Measurements from ENCODE around the gene RSRC1.
A peak's percentile ranks its signal among the peaks of the same experiment; 100 is the strongest.
"Not testable (repeated sequence)": the region's sequence is repeated elsewhere in the genome, so short reads cannot be mapped to it uniquely, and the experiment has no call there.

Gene RSRC1, protein sequence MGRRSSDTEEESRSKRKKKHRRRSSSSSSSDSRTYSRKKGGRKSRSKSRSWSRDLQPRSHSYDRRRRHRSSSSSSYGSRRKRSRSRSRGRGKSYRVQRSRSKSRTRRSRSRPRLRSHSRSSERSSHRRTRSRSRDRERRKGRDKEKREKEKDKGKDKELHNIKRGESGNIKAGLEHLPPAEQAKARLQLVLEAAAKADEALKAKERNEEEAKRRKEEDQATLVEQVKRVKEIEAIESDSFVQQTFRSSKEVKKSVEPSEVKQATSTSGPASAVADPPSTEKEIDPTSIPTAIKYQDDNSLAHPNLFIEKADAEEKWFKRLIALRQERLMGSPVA

DNA sequence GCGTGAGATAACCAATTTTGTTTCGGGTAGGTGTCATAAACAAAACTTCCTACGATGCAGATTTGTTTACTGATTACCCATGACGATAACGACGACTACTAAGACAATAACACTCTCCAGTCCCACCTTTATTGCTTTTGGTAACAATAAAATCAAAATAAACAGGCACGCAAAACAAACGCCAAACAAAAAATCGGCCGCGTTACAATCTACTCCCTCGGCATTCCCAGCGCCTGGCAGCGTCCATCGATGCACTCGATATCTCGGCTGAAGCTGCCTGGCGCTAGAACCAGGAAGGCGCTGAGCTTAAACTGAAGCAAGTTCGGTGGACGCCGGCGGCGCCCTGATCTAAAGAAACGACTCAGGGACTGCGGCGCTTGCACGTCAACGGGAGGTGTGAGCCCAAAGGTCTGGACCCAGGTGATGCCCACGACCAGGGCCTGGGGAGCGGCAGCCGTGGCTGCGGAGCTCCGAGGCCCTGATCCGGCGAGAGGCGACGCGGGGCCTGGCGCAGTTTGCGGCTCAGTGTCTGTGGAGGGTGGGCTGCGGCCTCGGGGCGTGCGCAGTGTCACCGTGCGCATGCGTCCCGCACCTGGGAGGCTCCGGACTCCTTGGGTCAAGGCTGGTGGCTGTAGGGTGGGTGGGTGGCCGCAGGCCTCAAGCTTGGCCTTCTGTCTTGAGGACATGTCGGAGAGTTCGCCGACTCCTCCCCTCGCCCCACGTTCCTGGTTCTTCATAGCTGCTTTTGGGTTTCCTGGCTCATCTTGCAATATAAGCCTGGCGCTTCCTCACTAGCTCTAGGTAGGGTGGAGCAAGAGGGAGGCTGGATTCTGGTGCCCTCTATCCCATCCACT is at the start of gene RSRC1:
TSS of gene RSRC1 (plus strand) at position 286 of the 854 bp plus-strand sequence. CDS start 12,016 bp downstream, outside the sequence.
- Histone ChIP-seq H3K9me3 (ENCODE audit: insufficient read depth, low read length, severe bottlenecking) (peaks cover 5% of the 10 kb centered on the region), H3K4me3 (ENCODE audit: low read depth in 1 of 2, low read length in 2 of 2) (peak within 1 kb of the TSS; percentile 38 to 85), H3K4me1 (ENCODE audit: insufficient read depth, low read length) (peaks cover 31% of the 10 kb centered on the region), H4K20me1 (ENCODE audit: insufficient read depth, low read length) (no peaks in the 10 kb centered on the region; the same call in 1 of the 2 replicates), H2AFZ (ENCODE audit: low read depth, low read length) (peak within 1 kb of the TSS; percentile 70), H3K36me3 (ENCODE audit: insufficient read depth, low read length) (0 out of 2 replicates have a peak, but pooled peaks cover 9% of the 10 kb centered on the region), H3K79me2 (ENCODE audit: insufficient read depth, low read length) (peaks cover 53% of the 10 kb centered on the region), H3K9ac (ENCODE audit: low read depth, low read length) (peak within 1 kb of the TSS; percentile 81), H3K27ac (ENCODE audit: low read length) (peak within 1 kb of the TSS; percentile 92), H3K27me3 (ENCODE audit: insufficient read depth, low read length, poor library complexity) (no peaks in the 10 kb centered on the region), H3K4me2 (ENCODE audit: insufficient read depth, low read length) (peak within 1 kb of the TSS; percentile 86)
- TF ChIP-seq, protein P1, sequence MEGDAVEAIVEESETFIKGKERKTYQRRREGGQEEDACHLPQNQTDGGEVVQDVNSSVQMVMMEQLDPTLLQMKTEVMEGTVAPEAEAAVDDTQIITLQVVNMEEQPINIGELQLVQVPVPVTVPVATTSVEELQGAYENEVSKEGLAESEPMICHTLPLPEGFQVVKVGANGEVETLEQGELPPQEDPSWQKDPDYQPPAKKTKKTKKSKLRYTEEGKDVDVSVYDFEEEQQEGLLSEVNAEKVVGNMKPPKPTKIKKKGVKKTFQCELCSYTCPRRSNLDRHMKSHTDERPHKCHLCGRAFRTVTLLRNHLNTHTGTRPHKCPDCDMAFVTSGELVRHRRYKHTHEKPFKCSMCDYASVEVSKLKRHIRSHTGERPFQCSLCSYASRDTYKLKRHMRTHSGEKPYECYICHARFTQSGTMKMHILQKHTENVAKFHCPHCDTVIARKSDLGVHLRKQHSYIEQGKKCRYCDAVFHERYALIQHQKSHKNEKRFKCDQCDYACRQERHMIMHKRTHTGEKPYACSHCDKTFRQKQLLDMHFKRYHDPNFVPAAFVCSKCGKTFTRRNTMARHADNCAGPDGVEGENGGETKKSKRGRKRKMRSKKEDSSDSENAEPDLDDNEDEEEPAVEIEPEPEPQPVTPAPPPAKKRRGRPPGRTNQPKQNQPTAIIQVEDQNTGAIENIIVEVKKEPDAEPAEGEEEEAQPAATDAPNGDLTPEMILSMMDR (IDR thresholded peaks at IDR 0.05; ENCODE audit: borderline replicate concordance, extremely low read depth, low read length, poor library complexity, severe bottlenecking) = no peak
- TF ChIP-seq EZH2 (IDR thresholded peaks at IDR 0.05; ENCODE audit: borderline replicate concordance, low read depth, low read length, severe bottlenecking) = no peak
- ATAC-seq (ENCODE audit: insufficient read depth, low read depth) = peak; percentile 88
- DNase-seq = peak; percentile 87

DNA sequence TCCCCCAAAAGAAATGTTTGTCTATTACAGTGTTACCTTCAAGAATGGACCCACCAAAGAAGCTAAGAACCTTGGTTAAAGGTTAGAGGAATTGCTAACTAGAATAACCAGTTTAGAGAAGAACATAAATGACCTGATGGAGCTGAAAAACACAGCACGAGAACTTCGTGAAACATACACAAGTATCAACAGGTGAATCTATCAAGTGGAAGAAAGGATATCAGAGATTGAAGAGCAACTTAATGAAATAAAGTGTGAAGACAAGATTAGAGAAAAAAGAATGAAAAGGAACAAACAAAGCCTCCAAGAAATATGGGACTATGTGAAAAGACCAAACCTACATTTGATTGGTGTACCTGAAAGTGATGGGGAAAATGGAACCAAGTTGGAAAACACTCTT is 44.3 kb upstream of the RSRC1 start:
- H4K20me1 ChIP-seq (ENCODE audit: insufficient read depth, low read length); DNase-seq; H3K9ac ChIP-seq (ENCODE audit: low read depth, low read length); H3K79me2 ChIP-seq (ENCODE audit: insufficient read depth, low read length); H3K27ac ChIP-seq (ENCODE audit: low read length); H3K4me2 ChIP-seq (ENCODE audit: insufficient read depth, low read length); H3K9me3 ChIP-seq (ENCODE audit: insufficient read depth, low read length, severe bottlenecking); H3K4me3 ChIP-seq (ENCODE audit: low read depth in 1 of 2, low read length in 2 of 2); ATAC-seq (ENCODE audit: insufficient read depth, low read depth); H3K36me3 ChIP-seq (ENCODE audit: insufficient read depth, low read length); H3K4me1 ChIP-seq (ENCODE audit: insufficient read depth, low read length); H2AFZ ChIP-seq (ENCODE audit: low read depth, low read length); H3K27me3 ChIP-seq (ENCODE audit: insufficient read depth, low read length, poor library complexity): not testable (repeated sequence)

DNA sequence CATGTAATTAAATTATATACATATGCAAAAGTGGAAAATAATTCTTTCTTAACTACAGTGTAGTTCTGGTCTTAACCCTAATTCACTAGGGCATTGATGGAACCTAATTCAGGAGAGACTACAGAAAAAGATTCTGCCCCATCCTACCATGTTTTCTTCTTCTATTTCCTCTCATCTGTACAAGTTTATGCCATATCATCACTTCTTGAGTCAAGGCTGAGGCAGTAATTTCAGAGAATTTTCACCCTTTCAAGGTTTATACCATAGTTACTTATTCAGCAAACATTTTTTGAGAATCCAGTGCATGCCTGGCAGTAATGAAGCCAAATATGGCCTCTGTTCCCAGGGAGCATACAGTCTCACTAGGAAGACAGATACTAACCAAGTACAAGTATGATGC is 37.1 kb upstream of the RSRC1 start:
- Histone ChIP-seq H3K27ac (ENCODE audit: low read length) (no peak overlapping the region), H3K79me2 (ENCODE audit: insufficient read depth, low read length) (no peaks in the 10 kb centered on the region), H3K4me3 (ENCODE audit: low read depth in 1 of 2, low read length in 2 of 2) (no peak overlapping the region), H3K4me2 (ENCODE audit: insufficient read depth, low read length) (no peak overlapping the region), H4K20me1 (ENCODE audit: insufficient read depth, low read length) (no peaks in the 10 kb centered on the region), H2AFZ (ENCODE audit: low read depth, low read length) (no peak overlapping the region), H3K4me1 (ENCODE audit: insufficient read depth, low read length) (no peaks in the 10 kb centered on the region), H3K9ac (ENCODE audit: low read depth, low read length) (no peak overlapping the region), H3K36me3 (ENCODE audit: insufficient read depth, low read length) (no peaks in the 10 kb centered on the region), H3K9me3 (ENCODE audit: insufficient read depth, low read length, severe bottlenecking) (no peaks in the 10 kb centered on the region), H3K27me3 (ENCODE audit: insufficient read depth, low read length, poor library complexity) (peaks cover 3% of the 10 kb centered on the region)
- ATAC-seq (ENCODE audit: insufficient read depth, low read depth) (no peak), DNase-seq (no peak)
- no peak for TF ChIP-seq EZH2 (IDR thresholded peaks at IDR 0.05; ENCODE audit: borderline replicate concordance, low read depth, low read length, severe bottlenecking)
- TF ChIP-seq, protein P1 (IDR thresholded peaks at IDR 0.05; ENCODE audit: borderline replicate concordance, extremely low read depth, low read length, poor library complexity, severe bottlenecking) = no peak

DNA sequence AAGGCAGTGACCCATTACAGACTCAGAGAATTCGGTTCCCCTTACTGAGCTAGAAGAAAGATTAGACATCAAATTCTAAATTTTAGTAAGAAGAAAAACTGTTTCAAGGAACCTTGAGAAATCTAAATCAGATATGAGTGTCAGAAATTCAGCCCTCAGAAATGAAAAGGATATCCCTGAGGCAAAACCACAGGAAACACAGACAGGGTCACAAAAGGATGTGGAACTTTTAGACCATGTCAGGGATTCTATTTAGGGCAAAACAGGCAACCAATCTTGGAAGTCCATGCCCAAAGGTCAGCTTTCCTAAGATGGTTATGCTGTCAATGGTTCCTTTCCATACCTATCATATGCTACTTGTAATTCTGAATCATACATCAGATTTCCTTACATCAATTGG is 35.3 kb upstream of the RSRC1 start:
- no peak for DNase-seq
- Histone ChIP-seq H3K9me3 (ENCODE audit: insufficient read depth, low read length, severe bottlenecking) (no peaks in the 10 kb centered on the region), H3K36me3 (ENCODE audit: insufficient read depth, low read length) (no peaks in the 10 kb centered on the region)

More for the DNA sequence above, 35.3 kb upstream of the RSRC1 start:
- H3K27ac ChIP-seq (ENCODE audit: low read length) = no peak overlapping the region
- H3K9ac ChIP-seq (ENCODE audit: low read depth, low read length) = no peak overlapping the region
- H3K27me3 ChIP-seq (ENCODE audit: insufficient read depth, low read length, poor library complexity) = peaks cover 3% of the 10 kb centered on the region
- no peak overlapping the region for H3K4me3 ChIP-seq (ENCODE audit: low read depth in 1 of 2, low read length in 2 of 2)
- H3K79me2 ChIP-seq (ENCODE audit: insufficient read depth, low read length) = no peaks in the 10 kb centered on the region
- H3K4me1 ChIP-seq (ENCODE audit: insufficient read depth, low read length) = no peaks in the 10 kb centered on the region
- H3K4me2 ChIP-seq (ENCODE audit: insufficient read depth, low read length) = no peak overlapping the region
- no peaks in the 10 kb centered on the region for H4K20me1 ChIP-seq (ENCODE audit: insufficient read depth, low read length)
- no peak for ATAC-seq (ENCODE audit: insufficient read depth, low read depth)
- no peak overlapping the region for H2AFZ ChIP-seq (ENCODE audit: low read depth, low read length)
- TF ChIP-seq EZH2 (IDR thresholded peaks at IDR 0.05; ENCODE audit: borderline replicate concordance, low read depth, low read length, severe bottlenecking) = no peak
- TF ChIP-seq, protein P1 (IDR thresholded peaks at IDR 0.05; ENCODE audit: borderline replicate concordance, extremely low read depth, low read length, poor library complexity, severe bottlenecking) = no peak
